ENCODE data around the gene KIF5B.

GRCh38 chr10:32050177-32050576 lies 6.0 kb downstream of the KIF5B start:
- TF ChIP-seq POLR2A (IDR thresholded peaks at IDR 0.05; ENCODE audit: low read depth): no peak
- TF ChIP-seq CTCF (IDR thresholded peaks at IDR 0.05): no peak

All from esophagus muscularis mucosa (tissue), 3 donors.